ENCODE measurements around the gene PPP1R1B.

The PPP1R1B gene

DNA sequence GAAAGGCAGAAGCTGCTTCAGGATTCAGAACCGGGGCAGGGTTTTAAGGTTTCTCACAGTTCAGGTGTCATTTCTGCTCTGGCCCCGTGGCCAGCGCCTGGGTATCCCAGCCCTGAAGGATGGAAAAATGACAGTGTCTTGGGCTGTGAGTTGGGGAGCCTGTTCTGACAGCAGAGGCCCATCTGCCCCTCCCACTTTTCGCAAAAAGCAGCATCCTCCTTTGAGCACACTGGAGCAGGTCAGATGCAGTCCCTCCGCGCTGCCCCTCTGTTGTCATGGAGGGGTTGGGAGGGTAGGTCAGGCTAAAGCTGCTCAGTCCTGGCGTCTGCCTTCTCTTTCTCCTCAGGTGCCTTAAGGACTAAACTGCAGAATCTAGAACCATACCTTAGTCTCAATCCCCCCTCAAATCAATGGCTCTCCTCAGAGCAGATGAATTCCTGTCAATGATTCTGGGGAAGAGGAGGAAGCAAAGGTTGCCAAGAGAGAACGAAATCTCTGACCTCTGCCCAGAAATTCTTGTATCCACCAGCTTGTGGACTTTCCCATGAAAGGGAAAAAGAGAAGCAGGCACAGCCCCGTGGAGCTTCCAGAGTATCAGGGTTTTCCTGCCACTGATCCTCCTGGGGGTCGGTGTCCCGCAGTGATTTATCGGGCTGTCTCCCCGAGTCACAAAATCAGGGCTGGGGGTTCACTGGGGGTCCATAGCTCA lies 26.3 kb upstream of the PPP1R1B start:
- peak in 1 of 14 donors; percentile 64 for DNase-seq

DNA sequence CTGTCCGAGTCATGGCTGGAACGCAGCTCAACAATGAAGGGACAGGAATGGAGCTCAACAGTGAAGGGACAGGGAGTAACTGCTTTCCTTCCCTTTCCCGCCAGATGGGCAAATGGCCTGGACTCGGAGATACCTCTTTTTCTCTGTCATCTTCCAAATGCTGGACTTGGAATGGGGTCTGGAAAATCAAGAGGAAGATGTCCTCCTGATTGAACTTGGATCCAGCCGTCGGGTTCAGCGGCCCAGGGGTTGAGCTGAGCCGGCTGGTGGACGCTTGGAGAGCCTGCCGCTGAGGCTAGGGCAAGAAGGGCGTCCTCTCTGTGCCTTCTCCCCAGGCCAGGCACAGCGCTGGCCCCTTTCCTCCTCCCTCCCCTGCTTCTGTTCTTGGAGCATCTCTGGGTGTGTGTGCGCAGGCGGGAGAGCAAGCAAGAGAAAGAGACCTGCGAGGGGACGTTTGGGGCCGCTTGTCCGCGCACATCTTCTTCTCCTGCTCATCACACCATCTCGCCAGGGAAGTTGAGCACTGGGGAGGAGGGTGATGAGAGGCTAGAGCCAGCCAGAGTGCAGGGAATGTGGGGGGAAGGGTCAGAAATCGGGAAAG lies 25.7 kb upstream of the PPP1R1B start:
- peak in 2 of 14 donors; percentile 20 to 77 for DNase-seq

DNA sequence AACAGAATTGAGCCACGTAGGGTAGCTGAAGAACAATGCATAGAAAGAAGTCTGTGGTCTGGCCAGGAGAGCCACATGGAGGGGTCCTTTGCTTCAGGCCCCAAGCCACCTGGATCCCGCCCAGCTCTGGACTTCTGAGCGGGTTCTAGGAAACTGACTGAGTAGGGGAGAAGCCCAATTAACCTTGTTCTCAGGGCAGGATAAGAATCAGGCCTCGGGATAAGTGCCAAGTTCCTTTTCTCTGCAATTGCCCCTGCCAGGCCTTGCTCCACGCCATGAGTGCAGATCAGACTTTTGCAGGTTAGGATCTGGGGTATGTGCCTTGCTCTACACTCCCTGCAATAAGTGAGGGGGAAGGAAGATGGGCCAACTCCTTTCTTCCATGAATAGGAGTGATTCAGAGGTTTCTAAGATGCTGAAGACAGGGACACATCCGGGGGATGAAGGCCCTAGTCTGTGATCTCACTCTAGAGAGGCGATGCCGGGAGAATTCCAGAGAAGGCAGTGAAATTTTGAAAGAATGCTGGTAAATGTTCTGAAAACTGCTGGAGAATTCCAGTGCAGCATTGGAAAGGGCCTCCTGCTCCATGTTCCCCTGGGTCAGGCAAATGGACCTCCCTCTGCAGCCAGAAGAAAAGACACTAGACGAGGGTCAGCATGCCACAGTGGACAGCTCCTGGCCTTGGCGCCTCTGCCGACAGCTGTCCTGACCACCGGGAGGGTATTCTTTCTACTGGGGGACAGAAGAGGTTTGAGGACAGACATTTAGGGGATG lies 24.8 kb upstream of the PPP1R1B start:
- peak in 1 of 14 donors; percentile 58 for DNase-seq

DNA sequence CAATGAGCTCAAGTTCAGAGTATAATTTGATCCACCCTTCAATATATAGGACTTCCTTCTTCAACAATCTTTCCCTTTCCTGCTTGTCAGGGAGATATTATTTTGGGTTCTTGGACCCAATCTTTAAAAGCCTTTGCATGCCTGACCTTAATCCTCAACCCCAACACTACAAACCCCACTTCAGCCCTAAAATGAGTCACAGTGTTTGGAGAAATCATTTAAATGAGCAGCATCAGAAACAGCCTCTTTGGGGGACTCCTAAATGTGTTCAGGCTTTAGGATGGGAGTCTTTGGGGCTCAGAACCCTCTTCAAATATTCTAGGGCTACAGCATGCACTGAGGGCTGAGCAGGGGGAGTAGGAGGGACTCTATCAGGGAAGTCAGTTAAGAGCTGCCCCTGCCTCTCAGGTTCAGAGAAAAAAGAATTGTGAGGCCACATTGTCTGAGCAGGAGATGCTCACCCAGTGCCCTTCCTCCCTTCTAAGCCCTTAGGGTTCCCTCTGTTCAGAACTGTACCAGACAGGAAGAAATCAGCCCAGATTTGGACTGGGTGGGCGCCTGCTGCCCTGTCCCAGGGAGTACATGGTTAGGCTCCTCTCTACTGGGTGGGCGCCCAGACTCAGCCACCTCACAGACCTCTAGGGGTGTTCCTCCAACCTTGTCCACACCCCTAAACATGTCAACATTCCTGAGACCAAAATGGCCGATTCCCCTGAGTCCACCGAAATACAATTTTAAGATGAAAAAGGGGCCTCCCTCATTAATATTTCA lies 24.0 kb upstream of the PPP1R1B start:
- peak in 1 of 14 donors; percentile 28 for DNase-seq

DNA sequence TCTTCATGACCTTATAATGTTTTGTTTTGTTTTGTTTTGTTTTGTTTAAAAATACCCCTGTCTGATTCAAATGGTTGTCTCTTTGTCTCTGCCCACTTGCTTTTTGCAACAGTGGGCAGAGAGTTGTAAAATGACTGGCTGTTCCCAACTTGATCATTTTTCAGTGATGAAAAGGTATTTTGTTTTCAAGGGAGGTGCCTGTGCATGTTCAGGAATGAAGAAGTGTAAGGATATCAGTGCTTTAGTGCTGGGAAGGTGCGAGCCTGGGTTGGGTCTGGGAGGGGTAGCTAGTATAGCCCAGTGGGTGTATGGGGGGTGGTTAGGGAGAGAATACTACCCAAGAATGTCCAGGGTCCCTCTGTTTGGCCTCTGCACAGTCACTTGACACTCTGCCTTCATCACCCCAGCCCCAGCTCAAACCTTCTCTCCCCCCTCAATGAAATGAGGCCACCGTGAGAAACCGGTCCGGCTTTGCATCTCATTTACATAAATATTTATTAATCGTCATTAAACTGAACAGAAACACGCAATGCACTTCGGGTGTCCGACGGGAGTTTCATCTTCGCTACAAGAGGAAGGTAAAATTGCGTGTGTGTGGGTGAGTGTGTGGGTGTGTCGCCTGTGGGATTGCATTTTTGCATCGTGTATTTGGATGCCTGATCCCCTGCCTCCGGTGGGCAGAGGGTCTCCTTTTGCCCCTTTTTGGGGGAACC lies 23.3 kb upstream of the PPP1R1B start:
- DNase-seq: no peak

DNA sequence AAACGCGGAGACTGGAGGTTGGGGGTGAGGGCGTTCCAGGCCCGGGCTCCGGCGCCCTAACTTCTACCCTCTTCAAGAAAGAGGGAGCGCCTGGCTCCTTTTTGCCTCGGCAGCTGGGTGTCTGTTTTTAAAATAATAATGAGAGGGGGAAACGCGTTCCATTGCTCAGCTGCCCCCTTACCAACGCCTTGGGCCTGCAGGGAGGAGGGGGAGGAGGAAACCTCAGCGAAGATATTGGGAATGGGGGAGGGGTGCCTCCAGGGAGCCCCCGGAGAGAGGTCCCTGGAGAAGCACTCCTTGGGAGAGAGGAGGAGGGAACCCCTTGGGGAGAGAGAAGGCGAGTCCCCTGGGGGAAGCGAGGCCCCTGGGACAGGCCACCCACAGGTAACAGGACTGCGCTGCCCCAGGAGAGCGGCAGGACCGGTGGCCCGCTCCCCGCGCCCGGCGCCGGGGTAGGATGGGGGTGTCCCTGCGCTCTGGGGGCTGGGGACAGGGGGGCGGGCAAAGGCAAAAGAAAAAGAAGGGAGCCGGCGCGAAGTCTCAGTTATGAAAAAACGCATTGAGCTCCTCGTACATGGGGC lies 21.8 kb upstream of the PPP1R1B start:
- no peak for DNase-seq

DNA sequence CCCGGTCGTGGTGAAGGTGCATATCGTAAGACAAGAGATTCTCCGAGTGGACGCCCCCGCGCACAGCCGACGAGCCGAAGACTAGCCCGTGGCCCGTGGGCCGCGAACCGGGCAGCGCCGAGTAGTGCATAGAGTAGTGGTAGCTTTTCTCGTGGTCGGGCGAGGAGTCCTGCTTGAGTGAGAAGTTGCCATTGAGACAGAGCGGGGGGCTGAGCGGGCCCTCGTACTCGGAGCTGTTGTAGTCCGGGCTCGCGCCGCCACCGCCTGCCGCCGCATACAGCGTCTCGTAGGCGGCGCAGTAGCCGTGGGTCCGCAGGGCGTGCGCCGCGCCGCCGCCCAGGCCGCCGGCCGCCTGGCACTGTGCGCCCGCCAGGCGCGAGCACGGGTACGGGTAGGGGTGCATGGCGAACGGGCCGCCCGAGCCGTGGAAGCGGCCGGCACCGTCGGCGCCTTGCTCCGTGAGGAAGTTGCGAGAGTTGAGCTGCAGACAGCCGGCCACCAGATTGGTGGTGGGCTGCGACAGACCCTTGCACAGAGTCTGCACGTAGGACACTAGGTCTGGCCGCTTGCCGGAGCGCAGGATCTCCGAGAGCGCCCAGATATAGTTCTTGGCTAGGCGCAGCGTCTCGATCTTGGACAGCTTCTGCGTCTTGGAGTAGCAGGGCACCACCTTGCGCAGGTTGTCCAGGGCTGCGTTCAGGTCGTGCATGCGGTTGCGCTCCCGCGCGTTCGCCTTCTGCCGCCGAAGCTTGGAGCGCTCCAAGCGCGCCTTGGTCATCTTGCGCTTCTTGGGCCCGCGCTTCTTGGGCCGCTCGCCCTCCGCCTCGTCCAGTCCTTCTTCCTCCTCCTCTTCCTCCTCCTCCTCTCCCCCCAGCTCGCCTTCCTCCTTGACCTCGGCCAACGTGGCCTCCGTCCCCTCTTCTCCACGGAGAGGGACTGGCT lies 21.0 kb upstream of the PPP1R1B start:
- DNase-seq: peak in 1 of 14 donors; percentile 17

DNA sequence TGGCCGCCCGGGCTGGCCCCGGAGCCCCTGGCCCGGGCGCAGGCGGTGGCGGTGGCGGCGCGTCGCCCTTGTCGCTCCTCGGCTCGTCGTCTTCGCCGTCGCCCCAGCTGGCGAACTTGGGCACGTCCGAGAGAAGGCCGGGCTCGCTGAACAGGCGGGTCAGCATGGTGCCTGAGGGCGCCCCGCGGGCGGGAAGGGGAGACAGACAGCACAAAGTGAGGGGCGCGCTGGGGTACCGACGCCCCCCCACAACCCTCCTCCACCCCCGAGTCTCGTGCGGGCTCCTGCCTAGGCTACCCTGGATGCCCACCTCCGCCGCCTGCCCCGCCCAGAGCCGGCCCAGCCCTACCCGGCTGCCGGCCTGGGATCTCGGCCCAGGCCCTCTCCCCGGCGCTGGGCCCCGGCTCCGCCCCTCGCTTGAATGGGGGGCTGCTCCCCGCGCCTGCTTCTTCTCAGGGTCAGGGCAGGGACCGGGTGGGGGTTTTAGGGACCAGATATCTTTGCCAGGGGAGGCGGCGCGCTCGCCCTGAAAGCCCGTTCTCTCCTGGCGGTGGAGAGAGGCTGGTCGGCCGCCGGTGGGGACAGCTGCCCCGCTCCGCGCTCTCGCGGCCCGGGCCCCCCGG lies 20.2 kb upstream of the PPP1R1B start:
- peak in 1 of 14 donors; percentile 47 for DNase-seq

DNA sequence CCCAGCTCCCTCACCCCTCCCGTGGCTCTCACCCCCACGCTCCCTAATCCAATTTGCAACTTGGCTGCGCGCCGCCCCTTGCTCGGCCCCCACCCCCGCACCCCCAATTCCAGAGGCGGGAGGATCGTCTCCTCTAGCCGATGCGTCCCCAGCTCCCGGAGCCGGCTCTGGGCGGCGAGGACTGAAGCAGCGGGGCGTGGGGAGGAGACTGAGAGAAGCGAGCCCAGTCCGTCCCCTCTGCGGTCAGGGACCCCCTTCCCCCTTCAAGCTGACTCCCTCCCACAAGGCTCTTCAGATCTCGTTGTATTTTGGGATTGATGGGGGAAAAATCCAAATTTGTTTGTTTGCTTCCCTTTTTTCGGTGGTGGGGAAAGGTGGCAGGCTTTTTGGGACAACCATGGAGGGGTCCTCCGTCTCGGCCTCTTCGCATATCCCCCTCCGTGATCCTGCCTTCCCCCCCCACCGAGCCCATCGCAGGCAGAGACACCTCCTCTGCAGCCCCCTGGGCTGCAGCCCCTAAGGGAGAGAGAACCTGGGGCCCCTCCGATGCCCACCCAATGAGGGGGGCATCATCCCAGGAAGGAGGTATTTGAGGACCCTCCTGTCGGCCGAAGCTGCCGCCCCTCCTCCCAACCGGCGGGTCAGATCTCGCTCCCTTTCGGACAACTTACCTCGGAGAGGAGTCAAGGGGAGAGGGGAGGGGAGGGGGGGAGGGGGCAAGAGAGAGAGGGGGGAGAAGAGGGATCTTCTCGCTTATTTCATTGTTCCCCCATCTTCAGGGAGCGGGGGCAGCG lies 19.5 kb upstream of the PPP1R1B start:
- no peak for DNase-seq

DNA sequence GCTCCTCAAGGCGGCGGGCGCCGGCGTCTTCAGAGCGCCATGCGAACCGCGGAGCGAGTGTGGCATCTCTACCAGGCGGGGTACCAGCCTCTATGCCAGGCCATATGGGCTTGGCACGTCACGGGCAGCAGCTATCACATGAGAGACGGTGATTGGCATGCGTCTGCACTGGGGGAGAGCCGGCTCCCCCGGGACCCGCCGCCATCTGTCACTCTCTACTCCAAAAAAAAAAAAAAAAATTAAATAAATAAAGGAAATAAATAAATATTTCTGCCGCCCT lies 19.0 kb upstream of the PPP1R1B start, which contains the start of gene NEUROD2:
Gene NEUROD2 (minus strand): TSS at position 70 of the 280 bp plus-strand sequence. CDS start 1,321 bp downstream, outside the sequence.
- peak in 2 of 14 donors; percentile 39 to 86 for DNase-seq

DNA sequence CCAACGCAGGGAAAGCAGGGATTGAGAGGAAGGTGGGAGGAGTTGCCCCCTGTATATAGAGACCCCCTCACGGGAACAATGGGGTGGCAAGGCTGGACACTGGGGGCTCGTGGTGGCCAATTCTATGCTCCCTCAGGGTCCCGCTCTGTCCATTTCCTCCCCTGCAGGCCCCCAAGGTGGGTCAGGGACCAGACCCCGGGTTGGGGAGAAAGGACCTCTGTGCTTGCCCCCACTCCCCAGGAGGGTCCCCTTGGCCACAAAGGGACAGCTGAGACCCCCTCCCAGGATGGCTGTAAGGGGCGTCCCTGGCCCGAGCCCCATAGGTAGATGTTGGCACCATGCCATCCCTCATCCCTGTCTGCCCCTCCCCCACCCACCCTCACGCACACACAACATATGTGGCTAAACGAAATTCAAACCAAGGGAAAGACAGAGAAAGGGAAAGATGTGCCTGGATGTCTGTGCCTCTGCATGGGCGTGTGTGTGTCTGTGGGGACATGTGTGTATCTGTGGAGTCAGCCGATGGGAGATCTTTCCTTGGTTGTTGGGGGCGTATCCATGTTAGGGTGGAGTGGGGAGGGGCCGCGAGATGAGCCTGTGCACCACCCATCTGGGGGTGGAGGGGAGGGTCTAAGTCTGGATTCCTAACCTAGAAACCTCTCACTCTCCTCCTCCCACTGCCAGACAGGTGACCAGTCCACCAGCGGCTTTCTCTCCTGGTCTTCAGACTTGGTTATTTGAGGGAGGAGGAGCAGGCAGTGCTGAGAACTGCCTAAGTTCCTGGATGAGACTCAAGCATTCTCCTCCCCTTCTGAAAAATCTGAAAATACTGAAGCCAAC lies 18.4 kb upstream of the PPP1R1B start:
- DNase-seq: peak in 1 of 14 donors; percentile 68

DNA sequence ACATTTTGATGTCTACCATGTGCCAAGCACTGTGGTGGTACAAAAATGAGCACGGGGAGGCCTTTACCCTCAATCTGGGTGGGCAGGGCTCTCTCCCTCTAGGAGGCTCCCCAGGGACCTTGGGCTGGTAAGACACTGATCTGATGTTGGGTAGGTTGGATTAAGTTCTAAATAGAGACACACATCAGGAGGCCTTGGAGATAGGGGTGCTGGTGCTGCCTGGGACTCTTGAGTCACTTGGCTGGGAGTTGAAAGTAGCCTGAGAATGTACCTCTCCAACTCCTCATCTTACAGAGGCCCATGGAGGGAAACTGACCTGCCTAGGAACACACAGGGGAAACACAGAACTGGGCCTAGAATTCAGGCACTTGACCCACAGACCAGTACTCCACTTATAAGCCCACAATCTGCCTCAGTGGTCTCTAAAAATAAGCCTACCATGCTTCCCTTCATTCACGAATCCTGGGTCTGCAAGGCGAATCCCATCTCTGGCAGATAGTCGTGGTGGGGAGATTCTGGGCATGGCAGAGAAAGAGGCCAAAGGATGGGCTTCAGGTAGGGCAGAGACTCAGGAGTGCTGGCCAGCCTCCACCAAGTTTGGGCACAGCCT lies 17.2 kb upstream of the PPP1R1B start:
- DNase-seq: no peak

DNA sequence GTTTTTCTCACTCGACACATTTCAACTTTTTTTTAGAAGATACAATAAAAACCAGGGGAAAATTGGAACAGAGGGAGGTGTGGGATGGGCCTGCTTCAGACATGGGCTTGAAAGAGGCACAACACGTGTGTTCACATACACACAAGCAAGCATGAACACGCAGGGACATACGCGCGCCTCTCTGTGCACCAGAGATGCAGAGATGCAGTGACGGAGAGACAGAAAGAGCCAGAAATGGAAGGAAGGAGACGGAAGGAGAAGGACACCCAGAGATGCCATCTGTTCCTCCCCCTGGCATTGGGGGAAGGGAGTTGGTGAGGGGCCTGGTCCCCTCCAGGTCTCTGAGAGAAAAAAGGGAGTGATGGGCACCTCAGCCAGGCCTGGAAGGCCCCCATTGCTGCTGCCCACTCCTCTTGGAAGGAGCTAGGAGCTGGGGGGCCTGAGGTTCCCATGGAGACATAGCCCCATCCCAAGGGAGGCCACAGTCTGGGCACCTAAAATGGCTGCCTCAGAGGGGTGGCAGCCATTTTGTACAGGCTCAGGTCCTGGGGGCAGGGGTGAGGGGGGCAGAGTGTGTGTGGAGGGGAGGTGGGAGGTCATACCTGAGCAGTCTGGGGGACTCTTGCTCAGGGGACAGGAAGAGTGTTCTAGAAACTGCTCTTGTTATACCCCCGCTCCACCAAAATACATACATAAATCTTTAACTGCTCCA lies 15.2 kb upstream of the PPP1R1B start:
- DNase-seq: peak in 1 of 14 donors; percentile 46

DNA sequence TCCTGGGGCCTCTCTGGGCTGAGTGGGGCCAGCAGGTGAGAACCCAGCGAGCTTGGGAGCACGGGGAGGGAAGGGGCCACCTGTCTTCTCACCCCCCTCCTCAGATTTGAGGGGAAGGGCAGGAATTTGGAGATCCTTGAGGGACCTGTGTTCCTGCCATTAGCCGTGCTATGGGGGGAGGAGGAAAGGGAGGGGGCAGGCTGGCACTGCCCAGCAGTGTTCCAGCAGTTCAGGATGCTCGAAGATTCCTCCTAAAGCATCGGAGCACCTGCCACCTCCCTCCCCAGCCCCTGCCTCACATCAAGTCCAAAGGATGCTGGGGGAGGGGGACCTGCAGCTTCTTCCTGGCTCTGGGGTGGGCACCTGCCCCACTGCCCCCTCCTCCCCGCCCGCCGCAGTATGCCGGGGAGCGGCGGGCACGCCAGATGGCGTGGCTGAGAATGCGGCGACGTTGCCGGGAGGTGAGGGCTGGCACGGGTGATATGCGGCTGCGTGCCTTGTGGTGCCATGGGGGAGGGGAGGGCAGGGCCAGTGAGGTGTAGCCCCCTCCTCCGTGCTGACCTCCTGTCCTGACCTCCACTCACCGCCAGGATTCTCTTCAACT lies 14.4 kb upstream of the PPP1R1B start:
- DNase-seq: peak in 1 of 14 donors; percentile 72

DNA sequence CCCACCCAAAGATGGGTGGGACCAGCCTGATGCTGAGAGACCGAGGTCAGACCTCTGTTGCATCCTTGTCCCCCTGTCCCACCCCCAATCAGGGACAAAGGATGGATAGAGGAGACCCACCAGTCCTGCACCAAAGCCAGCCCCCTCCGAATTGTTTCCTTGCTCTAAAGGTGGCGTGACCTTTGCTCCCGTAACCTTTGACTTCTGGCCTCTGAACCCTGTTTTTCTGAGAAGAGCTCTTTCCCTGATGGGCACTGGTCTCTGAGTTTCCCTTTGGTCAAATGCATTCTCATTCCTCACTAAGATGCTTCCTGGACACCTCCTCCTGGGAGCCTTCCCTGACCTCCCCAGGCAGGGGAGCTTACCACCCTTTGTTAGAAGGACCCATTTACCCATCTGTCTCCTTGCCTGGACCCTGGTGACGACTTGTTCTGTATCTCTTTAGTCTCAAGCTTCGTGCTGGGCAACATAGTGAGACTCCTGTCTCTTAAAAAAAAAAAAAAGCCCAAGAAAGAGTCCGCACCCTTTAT lies 13.8 kb upstream of the PPP1R1B start:
- no peak for DNase-seq

DNA sequence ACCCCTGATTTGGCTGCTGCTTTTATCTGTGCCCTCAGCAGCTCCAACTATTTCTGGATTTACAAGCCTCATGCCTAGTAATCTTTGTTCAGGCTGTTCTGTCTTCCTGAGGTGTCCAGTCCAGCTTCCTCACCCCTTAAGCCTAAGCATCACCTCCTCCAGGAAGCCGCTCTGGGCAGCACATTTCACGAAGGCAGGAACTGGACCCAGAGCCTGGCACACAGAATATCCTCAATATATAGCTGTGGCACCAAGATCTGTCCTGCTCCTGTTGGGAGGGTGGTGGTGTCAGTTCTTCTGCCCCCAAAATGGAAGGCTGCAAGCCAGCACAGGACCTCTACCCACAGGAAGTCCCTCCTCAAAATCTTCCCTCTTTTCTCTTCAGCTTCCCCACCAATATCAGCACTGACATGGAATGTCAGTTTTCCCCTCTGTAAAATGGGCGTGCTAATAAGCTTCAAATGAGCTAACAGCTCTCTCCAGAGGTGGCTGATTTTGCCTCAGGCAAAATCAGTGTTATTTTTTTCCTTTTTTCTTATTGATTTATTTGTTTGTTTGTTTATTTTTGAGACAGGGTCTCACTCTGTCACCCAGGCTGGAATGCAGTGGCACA lies 12.1 kb upstream of the PPP1R1B start:
- DNase-seq: no peak

Measured in C1 segment of cervical spinal cord (tissue), 14 donors.